SK-N-SH treated with all-trans-retinoic acid at 6 μM for 48 hours (cell line): ENCODE results near the gene SLC52A3.

Source experiments
- BACH2 ChIP-seq: fragments of 250-450 bp; sonication (Bioruptor Pico); IDR thresholded peaks from 2 replicates; pipeline ENCODE4 v1.9.0; 2021; ENCODE audit warnings: mild to moderate bottlenecking, borderline replicate concordance
- OSR1 ChIP-seq: fragments of 250-450 bp; sonication (Bioruptor Pico); IDR thresholded peaks from 2 replicates; pipeline ENCODE4 v1.8.0; 2022; ENCODE audit warnings: moderate library complexity, mild to moderate bottlenecking, inconsistent platforms
- RARB ChIP-seq: fragments of 250-450 bp; sonication (Bioruptor Pico); IDR thresholded peaks from 2 replicates; pipeline ENCODE4 v1.8.0; 2021; ENCODE audit warnings: mild to moderate bottlenecking, moderate library complexity
- ZFP3 ChIP-seq: fragments of 250-450 bp; sonication (Bioruptor Pico); IDR thresholded peaks from 2 replicates; pipeline ENCODE4 v1.5.0; 2020; ENCODE audit warnings: mild to moderate bottlenecking, moderate library complexity
- ZFP30 ChIP-seq: fragments of 450-650 bp; formaldehyde crosslinking; IDR thresholded peaks from 2 replicates; pipeline ENCODE4 v1.5.0; 2022; ENCODE audit warnings: mild to moderate bottlenecking, moderate library complexity
- TF ChIP-seq, protein P1 (sequence below): fragments of 250-450 bp; sonication (Bioruptor Pico); IDR thresholded peaks from 2 replicates; pipeline ENCODE4 v1.5.0; 2020; ENCODE audit warnings: mild to moderate bottlenecking, moderate library complexity

DNA sequence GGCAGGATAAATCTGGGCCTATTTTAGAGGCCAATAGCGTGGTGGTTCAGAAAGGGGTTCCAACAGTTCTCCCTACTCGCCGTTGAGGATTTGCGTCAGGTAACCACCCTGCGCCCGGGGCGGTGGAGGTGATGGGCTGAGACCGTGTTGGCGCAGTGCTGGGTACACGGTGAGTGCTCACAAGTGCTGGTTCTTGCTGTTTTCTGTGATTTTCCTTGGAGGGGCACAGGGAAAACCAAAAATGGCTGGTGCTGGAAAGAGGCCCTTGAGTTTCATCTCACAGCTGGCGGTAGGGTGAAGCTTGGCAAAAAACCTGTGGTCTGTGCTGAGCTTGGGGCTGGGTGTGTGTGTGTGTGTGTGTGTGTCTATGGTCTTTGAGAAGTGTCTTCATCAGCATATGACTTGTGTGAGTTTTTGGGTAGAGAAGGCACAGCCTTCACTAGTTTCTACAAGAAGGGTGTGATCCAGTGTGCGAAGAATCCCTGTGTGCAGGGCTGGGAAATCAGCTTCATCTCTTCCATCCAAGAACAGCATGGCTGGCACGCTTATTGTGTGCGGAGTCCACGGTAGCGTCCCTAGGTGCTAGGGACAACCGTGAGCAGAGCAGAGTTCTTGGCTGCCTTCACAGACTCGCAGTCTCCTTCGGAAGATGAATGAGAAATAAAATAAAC lies 57.4 kb downstream of the SLC52A3 start:
- TF ChIP-seq OSR1 (CRISPR knock-in tag) (no peak), RARB (CRISPR knock-in tag) (no peak), ZFP30 (CRISPR knock-in tag) (no peak), BACH2 (CRISPR knock-in tag) (no peak), ZFP3 (CRISPR knock-in tag) (no peak)
- TF ChIP-seq, protein P1, sequence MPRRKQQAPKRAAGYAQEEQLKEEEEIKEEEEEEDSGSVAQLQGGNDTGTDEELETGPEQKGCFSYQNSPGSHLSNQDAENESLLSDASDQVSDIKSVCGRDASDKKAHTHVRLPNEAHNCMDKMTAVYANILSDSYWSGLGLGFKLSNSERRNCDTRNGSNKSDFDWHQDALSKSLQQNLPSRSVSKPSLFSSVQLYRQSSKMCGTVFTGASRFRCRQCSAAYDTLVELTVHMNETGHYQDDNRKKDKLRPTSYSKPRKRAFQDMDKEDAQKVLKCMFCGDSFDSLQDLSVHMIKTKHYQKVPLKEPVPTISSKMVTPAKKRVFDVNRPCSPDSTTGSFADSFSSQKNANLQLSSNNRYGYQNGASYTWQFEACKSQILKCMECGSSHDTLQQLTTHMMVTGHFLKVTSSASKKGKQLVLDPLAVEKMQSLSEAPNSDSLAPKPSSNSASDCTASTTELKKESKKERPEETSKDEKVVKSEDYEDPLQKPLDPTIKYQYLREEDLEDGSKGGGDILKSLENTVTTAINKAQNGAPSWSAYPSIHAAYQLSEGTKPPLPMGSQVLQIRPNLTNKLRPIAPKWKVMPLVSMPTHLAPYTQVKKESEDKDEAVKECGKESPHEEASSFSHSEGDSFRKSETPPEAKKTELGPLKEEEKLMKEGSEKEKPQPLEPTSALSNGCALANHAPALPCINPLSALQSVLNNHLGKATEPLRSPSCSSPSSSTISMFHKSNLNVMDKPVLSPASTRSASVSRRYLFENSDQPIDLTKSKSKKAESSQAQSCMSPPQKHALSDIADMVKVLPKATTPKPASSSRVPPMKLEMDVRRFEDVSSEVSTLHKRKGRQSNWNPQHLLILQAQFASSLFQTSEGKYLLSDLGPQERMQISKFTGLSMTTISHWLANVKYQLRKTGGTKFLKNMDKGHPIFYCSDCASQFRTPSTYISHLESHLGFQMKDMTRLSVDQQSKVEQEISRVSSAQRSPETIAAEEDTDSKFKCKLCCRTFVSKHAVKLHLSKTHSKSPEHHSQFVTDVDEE (CRISPR knock-in tag), result no peak
